Mucosa of descending colon (tissue), 3 donors: ENCODE measurements around the gene ST6GALNAC4. TPM values are rescaled to one million over a fixed set of nuclear protein-coding genes. Genes with fewer than 3 reads are reported as not detected.
A peak's percentile ranks its signal among the peaks of the same experiment; 100 is the strongest.

Source experiments
- ATAC-seq: fragments of 200-7000 bp; cut with Tn5 transposase; one replicate; pipeline ENCODE4 v1.9.1; 2020; ENCODE audit warnings: mild to moderate bottlenecking, moderate library complexity
- DNase-seq, 3 donors: peaks; one replicate each; pipeline ENCODE4 v3.0.0-alpha.2; 2020
- H3K36me3 ChIP-seq: fragments of 200-600 bp; one replicate; pipeline ENCODE4 v1.8.0; 2021; ENCODE audit warnings: low read depth, mild to moderate bottlenecking
- H3K4me1 ChIP-seq: fragments of 200-600 bp; one replicate; pipeline ENCODE4 v1.8.0; 2021; ENCODE audit warnings: low read depth, mild to moderate bottlenecking
- H3K4me3 ChIP-seq: fragments of 200-600 bp; one replicate; pipeline ENCODE4 v1.8.0; 2021; ENCODE audit warnings: mild to moderate bottlenecking
- H3K9me3 ChIP-seq: fragments of 200-600 bp; one replicate; pipeline ENCODE4 v1.8.0; 2021; ENCODE audit warnings: mild to moderate bottlenecking
- CTCF ChIP-seq: fragments of 200-600 bp; IDR thresholded peaks from one replicate; pipeline ENCODE4 v1.8.0; 2022; ENCODE audit warnings: antibody characterized with exemption, mild to moderate bottlenecking
- intact Hi-C, 2 donors: fragments of 100-400 bp; cut with DNase I in 1 of 2; cut with micrococcal nuclease in 1 of 2; formaldehyde crosslinking; loops; one replicate each; pipeline versions ENCODE4 v1.11.0 to v1.11.1; 2022; cut with DNase I, micrococcal nuclease
- total RNA-seq, 3 donors: library from RNA; stranded (reverse); fragmentation: NEBNext Ultra II Directional in 2 of 3; extraction: Animal tissue kit (Norgen Biotek cat#: 25700) in 2 of 3; gene quantifications; one replicate each; pipeline versions ENCODE4 v1.2.1 to v1.2.4, GENCODE V29; 2021 to 2023
- donor health status: DM: no; HTN: no; CAD: no; lungs with moderate emphysema.
- donor health status: DM: no; HTN: no; CAD: no.
- donor health status: DM: no; HTN: yes; CAD: no.

ST6GALNAC4 gene
- total RNA-seq, 3 donors from 2014 or later = 31.0 to 39.2 (median 37.2) TPM

GRCh38 chr9:127927988-127928675 is 11.3 kb upstream of the ST6GALNAC4 start:
- Histone ChIP-seq H3K4me1 (peaks cover 24% of the 10 kb centered on the region), H3K36me3 (no peaks in the 10 kb centered on the region), H3K4me3 (no peak overlapping the region), H3K9me3 (no peaks in the 10 kb centered on the region)
- ATAC-seq (peak; percentile 58), DNase-seq (peak in 1 of 3 donors; percentile 67)
- intact Hi-C loops = loop anchor here in 1 of 2 donors (10.0 kb wide), 1 partner anchor 333 kb away; no protein-coding TSS in a partner anchor
- no peak for TF ChIP-seq CTCF

DNA sequence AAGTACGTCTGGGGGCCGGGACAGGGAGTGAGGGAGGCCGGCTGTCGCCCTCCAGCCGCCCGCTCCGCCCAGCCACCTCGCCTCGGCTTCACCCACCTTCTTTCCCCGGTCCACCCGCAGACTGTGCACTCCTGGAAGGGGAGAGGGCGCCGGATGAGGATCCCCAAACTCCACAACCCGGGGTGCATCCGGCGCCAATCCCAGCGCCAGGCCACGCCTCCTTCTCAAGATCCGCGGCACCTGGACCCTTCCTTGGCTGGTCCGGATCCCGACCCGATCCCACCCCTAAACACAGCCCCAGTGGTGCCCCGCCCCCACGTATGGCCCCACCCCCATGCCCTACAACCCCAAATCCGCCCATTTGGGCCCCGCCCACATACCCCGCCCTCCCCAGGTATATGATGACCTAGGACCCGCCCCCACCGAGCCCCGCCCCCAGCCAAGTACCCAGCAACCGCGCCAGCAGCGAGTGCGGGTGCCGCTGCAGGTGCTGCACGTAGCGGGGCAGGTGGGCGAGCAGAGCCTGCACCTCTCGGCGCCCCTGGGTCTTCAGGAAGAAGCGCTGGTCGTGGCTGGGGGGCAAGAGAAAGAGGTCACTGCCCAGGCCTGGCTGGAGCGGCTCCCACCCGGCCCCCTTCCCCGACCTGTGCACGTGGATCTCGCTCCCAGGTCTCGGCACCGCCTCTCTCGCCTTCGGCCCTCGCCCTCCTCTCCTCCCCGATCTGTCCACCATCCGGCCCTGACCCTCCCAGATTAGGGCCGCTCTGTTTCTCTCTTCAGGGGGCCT is 10.6 kb upstream of the ST6GALNAC4 start:
- TF ChIP-seq CTCF = no peak
- ATAC-seq (peak; percentile 74), DNase-seq (peak; percentile 86 to 91 (median 89))
- Histone ChIP-seq H3K4me1 (peaks cover 24% of the 10 kb centered on the region), H3K9me3 (no peaks in the 10 kb centered on the region), H3K36me3 (no peaks in the 10 kb centered on the region), H3K4me3 (no peak overlapping the region)
- intact Hi-C loops = loop anchor here in 1 of 2 donors (10.0 kb wide), 1 partner anchor 333 kb away; no protein-coding TSS in a partner anchor

DNA sequence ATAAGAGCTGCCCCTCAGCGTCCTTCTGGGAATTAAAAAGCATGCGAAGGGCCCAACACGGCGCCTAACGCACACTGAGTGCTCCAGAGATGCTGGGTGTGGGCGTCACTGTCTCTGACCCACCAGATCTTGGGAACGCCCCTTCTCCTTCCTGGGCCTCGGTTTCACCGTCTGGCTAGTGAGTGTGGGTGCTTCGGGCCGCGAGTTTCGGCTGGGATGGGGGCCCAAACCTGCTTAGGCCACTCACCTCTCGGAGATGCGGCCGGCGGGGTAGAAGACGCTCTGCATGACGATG is 10.0 kb upstream of the ST6GALNAC4 start:
- no peak for ATAC-seq
- no peak for TF ChIP-seq CTCF
- Histone ChIP-seq H3K9me3 (no peaks in the 10 kb centered on the region), H3K4me1 (peaks cover 26% of the 10 kb centered on the region), H3K4me3 (no peak overlapping the region), H3K36me3 (no peaks in the 10 kb centered on the region)
- DNase-seq = no peak
- intact Hi-C loops = loop anchor here in 1 of 2 donors (10.0 kb wide), 1 partner anchor 332 kb away; no protein-coding TSS in a partner anchor

DNA sequence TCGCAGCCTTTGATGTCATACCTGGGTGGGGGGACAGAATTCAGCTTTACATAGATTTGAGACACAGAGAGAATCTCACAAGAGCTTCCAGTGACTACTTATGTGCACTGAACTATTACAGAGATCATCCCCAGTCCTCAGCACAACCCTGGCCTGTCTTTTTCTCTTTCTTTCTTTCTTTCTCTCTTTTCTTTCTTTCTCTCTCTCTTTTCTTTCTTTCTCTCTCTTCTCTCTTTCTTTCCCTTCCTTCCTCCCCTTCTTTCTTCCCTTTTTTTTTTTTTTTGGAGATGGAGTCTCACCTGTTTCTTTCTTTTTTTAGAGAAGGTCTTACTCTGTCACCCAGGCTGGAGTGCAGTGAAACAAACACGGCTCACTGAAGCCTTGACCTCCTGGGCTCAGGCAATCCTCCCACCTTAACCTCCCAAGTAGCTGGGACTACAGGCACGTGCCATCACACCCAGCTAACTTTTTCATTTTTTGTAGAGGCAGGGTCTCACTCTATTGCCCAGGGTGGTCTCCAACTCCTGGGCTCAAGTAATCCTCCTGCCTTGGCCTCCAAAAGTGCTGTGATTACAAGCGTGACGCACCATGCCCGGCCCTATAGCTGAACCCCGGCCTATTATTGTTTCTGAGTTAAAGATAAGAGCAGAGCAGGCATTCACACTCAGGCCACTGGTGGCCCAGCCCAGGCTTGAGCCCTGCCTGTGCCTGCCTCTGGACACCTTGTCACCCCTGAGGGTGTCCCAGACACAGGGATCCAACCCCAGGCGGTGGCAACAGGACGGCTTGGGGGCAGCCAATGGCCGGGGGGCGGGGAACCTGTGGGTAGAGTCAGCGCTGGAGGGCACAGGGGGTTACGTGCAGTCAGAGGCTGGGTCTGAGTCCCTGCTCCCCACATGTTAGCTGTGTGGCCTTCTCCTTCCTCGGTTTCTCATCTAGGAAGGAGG is 9.4 kb upstream of the ST6GALNAC4 start:
- intact Hi-C loops = loop anchor here in 1 of 2 donors (10.0 kb wide), 1 partner anchor 331 kb away; no protein-coding TSS in a partner anchor
- no peak for TF ChIP-seq CTCF

More for the DNA sequence above, 9.4 kb upstream of the ST6GALNAC4 start:
- H3K4me1 ChIP-seq = peaks cover 31% of the 10 kb centered on the region
- no peak for ATAC-seq
- no peaks in the 10 kb centered on the region for H3K36me3 ChIP-seq
- H3K9me3 ChIP-seq = no peaks in the 10 kb centered on the region
- peak in 1 of 3 donors; percentile 43 for DNase-seq
- no peak overlapping the region for H3K4me3 ChIP-seq
